GM20000 (cell line): ENCODE results near the gene SFMBT2.

Experiments used
- DNase-seq: peaks from one replicate; pipeline ENCODE4 v3.0.0; 2012; ENCODE audit warnings: low spot score
- TF ChIP-seq, protein P1 (sequence below): IDR thresholded peaks from 2 replicates; pipeline ENCODE4 v1.5.1; 2012; ENCODE audit warnings: mild to moderate bottlenecking, control low read depth; ENCODE audit errors: extremely low read depth, missing control alignments

The SFMBT2 gene

DNA sequence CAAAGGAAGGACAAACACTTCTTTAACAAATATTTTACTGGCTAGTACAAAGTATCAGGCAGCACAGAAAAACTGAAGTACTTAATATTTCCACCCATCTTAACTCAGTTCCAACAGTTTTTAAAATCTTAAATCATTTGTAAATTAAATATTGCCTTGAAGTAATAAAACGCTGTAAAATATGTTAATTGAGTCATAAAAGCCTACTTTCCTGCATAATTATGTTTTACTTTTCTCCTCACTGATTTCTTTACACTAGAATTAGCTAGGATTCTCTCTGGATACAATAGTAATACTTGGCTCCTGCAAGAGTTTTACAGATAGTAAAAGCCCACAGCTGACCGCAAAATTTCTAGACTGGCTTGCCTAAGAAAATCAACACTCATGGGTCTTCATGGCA lies 74.9 kb downstream of the SFMBT2 start:
- DNase-seq, result no peak
- TF ChIP-seq, protein P1, sequence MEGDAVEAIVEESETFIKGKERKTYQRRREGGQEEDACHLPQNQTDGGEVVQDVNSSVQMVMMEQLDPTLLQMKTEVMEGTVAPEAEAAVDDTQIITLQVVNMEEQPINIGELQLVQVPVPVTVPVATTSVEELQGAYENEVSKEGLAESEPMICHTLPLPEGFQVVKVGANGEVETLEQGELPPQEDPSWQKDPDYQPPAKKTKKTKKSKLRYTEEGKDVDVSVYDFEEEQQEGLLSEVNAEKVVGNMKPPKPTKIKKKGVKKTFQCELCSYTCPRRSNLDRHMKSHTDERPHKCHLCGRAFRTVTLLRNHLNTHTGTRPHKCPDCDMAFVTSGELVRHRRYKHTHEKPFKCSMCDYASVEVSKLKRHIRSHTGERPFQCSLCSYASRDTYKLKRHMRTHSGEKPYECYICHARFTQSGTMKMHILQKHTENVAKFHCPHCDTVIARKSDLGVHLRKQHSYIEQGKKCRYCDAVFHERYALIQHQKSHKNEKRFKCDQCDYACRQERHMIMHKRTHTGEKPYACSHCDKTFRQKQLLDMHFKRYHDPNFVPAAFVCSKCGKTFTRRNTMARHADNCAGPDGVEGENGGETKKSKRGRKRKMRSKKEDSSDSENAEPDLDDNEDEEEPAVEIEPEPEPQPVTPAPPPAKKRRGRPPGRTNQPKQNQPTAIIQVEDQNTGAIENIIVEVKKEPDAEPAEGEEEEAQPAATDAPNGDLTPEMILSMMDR, result no peak

GRCh38 chr10:7334642-7334964 lies 76.2 kb downstream of the SFMBT2 start:
- no peak for DNase-seq
- TF ChIP-seq, protein P1, result no peak

GRCh38 chr10:7333961-7334641 lies 76.7 kb downstream of the SFMBT2 start:
- TF ChIP-seq, protein P1, result no peak
- DNase-seq, result no peak

GRCh38 chr10:7329219-7329618 lies 81.6 kb downstream of the SFMBT2 start:
- TF ChIP-seq, protein P1, result no peak
- no peak for DNase-seq

- TF ChIP-seq, protein P1, result no peak
- DNase-seq, result no peak
These were observed 82.9 kb downstream of the SFMBT2 start for GRCh38 chr10:7327885-7328284.

DNA sequence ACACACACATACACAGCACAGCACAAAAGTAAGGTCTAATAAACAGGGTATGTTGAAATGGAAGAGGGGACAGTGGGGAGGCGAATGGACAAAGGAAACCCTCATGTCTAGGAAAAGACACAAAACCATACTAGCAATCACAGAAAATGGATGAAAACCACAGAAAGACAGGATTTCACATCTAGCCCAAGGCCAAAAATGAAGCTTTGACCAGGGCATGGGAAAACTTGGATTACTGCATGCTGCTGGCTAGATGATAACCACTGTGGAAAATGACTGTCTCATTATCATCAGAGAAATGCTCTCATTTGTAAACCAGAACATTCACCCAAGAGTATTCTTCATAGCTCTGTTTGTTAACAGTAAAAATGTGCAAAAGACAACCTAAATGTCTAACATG lies 88.2 kb downstream of the SFMBT2 start:
- TF ChIP-seq, protein P1, result no peak
- DNase-seq, result no peak

DNA sequence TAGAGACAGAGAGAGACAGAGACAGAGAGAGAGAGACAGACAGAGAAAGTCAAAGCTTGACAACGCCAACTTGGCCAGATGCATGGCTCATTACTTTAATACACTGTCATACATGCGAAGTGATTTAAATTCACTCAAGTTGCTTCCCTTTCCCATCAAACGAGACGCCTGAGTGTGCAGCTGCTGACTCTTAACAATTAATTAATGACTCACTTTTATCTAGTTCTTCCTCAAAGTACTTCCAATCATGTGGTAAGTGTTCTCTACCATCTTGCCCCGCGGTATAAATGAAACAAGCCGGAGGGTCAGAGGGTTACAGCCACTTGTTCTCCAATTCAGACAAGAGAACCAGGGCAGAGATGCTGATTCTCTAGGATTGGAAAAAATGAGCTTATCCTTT lies 90.8 kb downstream of the SFMBT2 start:
- no peak for DNase-seq
- TF ChIP-seq, protein P1, result no peak
